Adrenal gland (tissue), 5 donors: ENCODE data around the gene NDUFS6.

Source experiments
- CTCF ChIP-seq, 6 experiments: fragments of 450-650 bp in 4 of 6; fragments of 200-600 bp in 2 of 6; sonication (generic) in 1 of 6; IDR thresholded peaks; 1 replicate in 5 of 6; 2 replicates in 1 of 6; pipeline versions ENCODE4 v1.5.1 to v1.8.0; 2016 to 2021; ENCODE audit warnings: antibody characterized with exemption in 6 of 6, mild to moderate bottlenecking in 2 of 6, moderate library complexity in 1 of 6
- POLR2A ChIP-seq, 2 donors: fragments of 450-650 bp; IDR thresholded peaks; one replicate each; pipeline ENCODE4 v1.6.1; 2017; ENCODE audit warnings: antibody characterized with exemption in 2 of 2, mild to moderate bottlenecking in 2 of 2, moderate library complexity in 1 of 2
- donor health status: DM: no; HTN: no; CAD: no.

GRCh38 chr5:1832511-1833250 is 31.5 kb downstream of the NDUFS6 start:
- TF ChIP-seq CTCF (IDR thresholded peaks at IDR 0.05), result no peak
- TF ChIP-seq POLR2A (IDR thresholded peaks at IDR 0.05), result no peak
